Panc1 (cell line): ENCODE measurements around the gene SYCE3. TPM values are rescaled to one million over a fixed set of nuclear protein-coding genes. Genes with fewer than 3 reads are reported as not detected.

Experiments
- ATAC-seq: fragments of 200-7000 bp; cut with Tn5 transposase; 2 replicates; pipeline ENCODE4 v1.9.1; 2020; ENCODE audit warnings: mild to moderate bottlenecking, moderate library complexity
- BruUV-seq: library from RNA; stranded (reverse); fragments of 400-500 nt; replicated peaks from 2 replicates; lab custom pipeline; 2021; lab: Mats Ljungman, UMichigan
- CTCF ChIA-PET: fragments of 300-600 bp; sonication (Branson Sonifier 250); formaldehyde crosslinking; loops from one replicate; lab custom pipeline; 2022; ENCODE audit warnings: antibody characterized with exemption; lab: Charles Lee
- POLR2A ChIA-PET: fragments of 300-600 bp; sonication (Branson Sonifier 250); formaldehyde crosslinking; loops from one replicate; lab custom pipeline; 2022; ENCODE audit warnings: antibody characterized with exemption; lab: Charles Lee
- DNase-seq: peaks from one replicate; pipeline ENCODE4 v3.0.0-alpha.2; 2010; ENCODE audit warnings: low read depth, low spot score
- H3K27ac ChIP-seq: 2 replicates; pipeline ENCODE4 v1.5.1; 2011; ENCODE audit warnings: mild to moderate bottlenecking, low read length, inconsistent platforms
- H3K27me3 ChIP-seq: fragments of 200-500 bp; sonication (Bioruptor generic); 2 replicates; pipeline ENCODE4 v1.6.0; 2014; ENCODE audit warnings: low read length, inconsistent platforms; ENCODE audit not compliant: control insufficient read depth, insufficient read depth
- H3K36me3 ChIP-seq: fragments of 200-500 bp; sonication (Bioruptor generic); 2 replicates; pipeline ENCODE4 v1.5.1; 2014; ENCODE audit warnings: inconsistent platforms, mild to moderate bottlenecking, low read length, moderate library complexity; ENCODE audit not compliant: control insufficient read depth, insufficient read depth
- H3K4me1 ChIP-seq: 2 replicates; pipeline ENCODE4 v1.5.1; 2011; ENCODE audit warnings: inconsistent platforms, mild to moderate bottlenecking, low read length, moderate library complexity; ENCODE audit not compliant: control insufficient read depth, insufficient read depth
- H3K4me3 ChIP-seq, 2 experiments: 2 replicates each; pipeline ENCODE4 v1.5.1; 2011 to 2012; ENCODE audit warnings: low read depth in 2 of 2, low read length in 2 of 2, mild to moderate bottlenecking in 2 of 2, inconsistent platforms in 1 of 2, moderate library complexity in 1 of 2
- H3K9me3 ChIP-seq: fragments of 200-500 bp; sonication (Bioruptor generic); 2 replicates; pipeline ENCODE4 v1.5.1; 2014; ENCODE audit warnings: low read depth, mild to moderate bottlenecking, inconsistent platforms, low read length, moderate library complexity; ENCODE audit not compliant: control insufficient read depth, insufficient read depth
- CTCF ChIP-seq: fragments of 450-650 bp; IDR thresholded peaks from 2 replicates; pipeline ENCODE4 v1.5.1; 2017; ENCODE audit warnings: mild to moderate bottlenecking
- POLR2AphosphoS5 ChIP-seq: IDR thresholded peaks from 2 replicates; pipeline ENCODE4 v1.6.1; 2012; ENCODE audit warnings: mild to moderate bottlenecking, low read depth, low read length, moderate library complexity
- SIN3A ChIP-seq: IDR thresholded peaks from 2 replicates; pipeline ENCODE4 v1.6.1; 2012; ENCODE audit warnings: low read depth, mild to moderate bottlenecking, low read length, moderate library complexity, borderline replicate concordance; ENCODE audit not compliant: insufficient read depth
- TCF7L2 ChIP-seq: IDR thresholded peaks from 2 replicates; pipeline ENCODE4 v1.6.1; 2011; ENCODE audit warnings: mild to moderate bottlenecking, low read depth, low read length, inconsistent platforms
- in situ Hi-C: cut with HindIII; loops from 2 replicates; pipeline ENCODE4 v1.10.0; 2016; ENCODE audit warnings: low sequenced_read_pairs, low pct_unique_long_range_greater_than_20kb
- intact Hi-C: fragments of 100-400 bp; cut with micrococcal nuclease; formaldehyde crosslinking; loops from one replicate; pipeline ENCODE4 v1.10.0; 2022; ENCODE audit not compliant: unreplicated experiment
- total RNA-seq: library from RNA; stranded (reverse); gene quantifications from one replicate; pipeline ENCODE4 v1.2.1, GENCODE V29; 2021; ENCODE audit not compliant: unreplicated experiment
- TF ChIP-seq, protein P1 (sequence below), 2 experiments: IDR thresholded peaks; 2 replicates each; pipeline ENCODE4 v1.6.1; 2011 to 2012; ENCODE audit warnings: low read depth in 2 of 2, control low read depth in 1 of 2, low read length in 1 of 2, mild to moderate bottlenecking in 1 of 2, moderate library complexity in 1 of 2; ENCODE audit not compliant: insufficient read depth in 1 of 2

The SYCE3 gene
- total RNA-seq, 1 experiment from 2014 or later: not detected

- ATAC-seq: peak; percentile 22
- peak overlapping the region; percentile 66; the same call in 1 of the 2 replicates for H3K27ac ChIP-seq
- DNase-seq: no peak
- no peaks in the 10 kb centered on the region for H3K9me3 ChIP-seq
- H3K36me3 ChIP-seq: no peaks in the 10 kb centered on the region
- intact Hi-C loops: no loop called here
- H3K27me3 ChIP-seq: no peaks in the 10 kb centered on the region
- ChIA-PET CTCF (interaction anchor here (0.6 to 0.9 kb wide), 2 partner anchors 12 to 64 kb away, joined by 3 read pairs; partner anchors contain the start of gene ARSA), POLR2A (interaction anchor here (0.7 kb wide), 1 partner anchor 66 kb away, joined by 4 read pairs; no protein-coding TSS in a partner anchor)
- TF ChIP-seq TCF7L2 (no peak), CTCF (no peak), SIN3A (no peak), POLR2AphosphoS5 (no peak)
- TF ChIP-seq, protein P1, sequence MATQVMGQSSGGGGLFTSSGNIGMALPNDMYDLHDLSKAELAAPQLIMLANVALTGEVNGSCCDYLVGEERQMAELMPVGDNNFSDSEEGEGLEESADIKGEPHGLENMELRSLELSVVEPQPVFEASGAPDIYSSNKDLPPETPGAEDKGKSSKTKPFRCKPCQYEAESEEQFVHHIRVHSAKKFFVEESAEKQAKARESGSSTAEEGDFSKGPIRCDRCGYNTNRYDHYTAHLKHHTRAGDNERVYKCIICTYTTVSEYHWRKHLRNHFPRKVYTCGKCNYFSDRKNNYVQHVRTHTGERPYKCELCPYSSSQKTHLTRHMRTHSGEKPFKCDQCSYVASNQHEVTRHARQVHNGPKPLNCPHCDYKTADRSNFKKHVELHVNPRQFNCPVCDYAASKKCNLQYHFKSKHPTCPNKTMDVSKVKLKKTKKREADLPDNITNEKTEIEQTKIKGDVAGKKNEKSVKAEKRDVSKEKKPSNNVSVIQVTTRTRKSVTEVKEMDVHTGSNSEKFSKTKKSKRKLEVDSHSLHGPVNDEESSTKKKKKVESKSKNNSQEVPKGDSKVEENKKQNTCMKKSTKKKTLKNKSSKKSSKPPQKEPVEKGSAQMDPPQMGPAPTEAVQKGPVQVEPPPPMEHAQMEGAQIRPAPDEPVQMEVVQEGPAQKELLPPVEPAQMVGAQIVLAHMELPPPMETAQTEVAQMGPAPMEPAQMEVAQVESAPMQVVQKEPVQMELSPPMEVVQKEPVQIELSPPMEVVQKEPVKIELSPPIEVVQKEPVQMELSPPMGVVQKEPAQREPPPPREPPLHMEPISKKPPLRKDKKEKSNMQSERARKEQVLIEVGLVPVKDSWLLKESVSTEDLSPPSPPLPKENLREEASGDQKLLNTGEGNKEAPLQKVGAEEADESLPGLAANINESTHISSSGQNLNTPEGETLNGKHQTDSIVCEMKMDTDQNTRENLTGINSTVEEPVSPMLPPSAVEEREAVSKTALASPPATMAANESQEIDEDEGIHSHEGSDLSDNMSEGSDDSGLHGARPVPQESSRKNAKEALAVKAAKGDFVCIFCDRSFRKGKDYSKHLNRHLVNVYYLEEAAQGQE (IDR thresholded peaks at IDR 0.05; ENCODE audit: insufficient read depth in 1 of 2, low read depth in 2 of 2, low read length in 1 of 2): no peak
- in situ Hi-C loops: no loop called here
- peak overlapping the region; percentile 67 to 82 for H3K4me3 ChIP-seq
- 0 out of 2 replicates have a peak, but pooled peaks cover 4% of the 10 kb centered on the region for H3K4me1 ChIP-seq
- no TSS peak for BruUV-seq
Observed at GRCh38 chr22:50563413-50564160, 868 bp upstream of the SYCE3 start.

DNA sequence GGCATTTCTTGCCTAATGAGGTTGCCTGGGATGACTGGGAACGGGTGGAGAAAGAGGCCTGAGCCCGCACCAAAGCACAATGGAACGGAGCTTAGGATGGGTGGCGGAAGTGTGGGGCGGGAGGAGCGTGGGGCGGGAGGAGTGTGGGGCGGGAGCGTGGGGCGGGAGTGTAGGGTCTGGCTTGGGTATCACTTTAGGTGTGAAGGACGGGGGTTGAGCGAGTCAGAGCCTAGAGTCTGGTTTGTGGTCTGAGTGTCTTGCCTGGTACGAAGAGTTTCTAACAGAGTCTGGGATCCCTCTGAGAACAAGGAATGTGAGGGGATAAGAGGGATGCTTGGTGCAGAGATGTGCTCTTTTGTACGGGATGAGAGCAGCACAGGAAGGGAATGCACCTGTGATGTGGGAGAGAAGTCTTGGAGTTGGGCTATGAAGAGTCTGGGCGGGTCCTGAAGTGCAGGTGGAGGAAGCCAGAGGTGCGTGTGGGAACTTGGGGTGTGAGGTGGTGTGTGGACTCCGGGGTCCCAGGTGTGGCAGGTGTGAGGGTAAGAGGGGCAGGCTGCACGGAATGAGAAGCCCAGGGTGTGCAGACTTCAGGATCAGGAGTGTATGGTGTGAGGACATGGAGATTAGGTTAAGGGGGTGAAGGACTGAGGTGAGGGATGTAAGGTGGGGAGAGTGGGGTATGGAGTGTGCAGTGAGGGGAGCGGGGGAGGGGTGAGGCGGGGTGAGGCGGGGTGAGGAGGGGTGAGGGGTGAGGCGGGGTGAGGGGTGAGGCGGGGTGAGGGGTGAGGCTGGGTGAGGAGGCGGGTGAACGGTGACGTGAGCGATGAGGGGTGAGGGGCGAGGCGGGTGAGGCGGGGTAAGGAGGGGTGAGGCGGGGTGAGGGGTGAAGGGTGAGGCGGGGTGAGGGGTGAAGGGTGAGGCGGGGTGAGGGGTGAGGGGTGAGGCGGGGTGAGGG is 1.0 kb downstream of the SYCE3 start:
- H3K9me3 ChIP-seq: no peaks in the 10 kb centered on the region
- DNase-seq (no peak), ATAC-seq (no peak)
- H3K4me1 ChIP-seq: 0 out of 2 replicates have a peak, but pooled peaks cover 4% of the 10 kb centered on the region
- no TSS peak for BruUV-seq
- intact Hi-C loops (no loop called here), in situ Hi-C loops (no loop called here)
- no peak overlapping the region for H3K4me3 ChIP-seq
- POLR2A ChIA-PET: interaction anchor here (0.5 kb wide), 1 partner anchor 53 kb away, joined by 5 read pairs; no protein-coding TSS in a partner anchor
- CTCF ChIA-PET: no interaction called here
- TF ChIP-seq TCF7L2 (no peak), CTCF (no peak), POLR2AphosphoS5 (no peak), SIN3A (no peak)
- TF ChIP-seq, protein P1 (IDR thresholded peaks at IDR 0.05; ENCODE audit: insufficient read depth in 1 of 2, low read depth in 2 of 2, low read length in 1 of 2): no peak
- H3K27ac ChIP-seq: no peak overlapping the region
- H3K27me3 ChIP-seq: no peaks in the 10 kb centered on the region
- no peaks in the 10 kb centered on the region for H3K36me3 ChIP-seq
